ENCODE measurements around the gene RPL37.

GRCh38 chr5:40798801-40799210 lies 36.2 kb downstream of the RPL37 start:
- TF ChIP-seq CTCF (IDR thresholded peaks at IDR 0.05; ENCODE audit: low read length) (no peak), EZH2 (optimal IDR thresholded peaks at IDR 0.05; ENCODE audit: low read depth, low read length) (no peak)

Data from MM.1S (cell line).